Umbilical cord (tissue), 2 donors: ENCODE results near the gene SHMT2. TPM values are rescaled to one million over a fixed set of nuclear protein-coding genes. Genes with fewer than 3 reads are reported as not detected.

ENCODE experiments used
- DNase-seq: peaks from one replicate; pipeline ENCODE4 v3.0.0-alpha.2; 2015; ENCODE audit warnings: low spot score
- total RNA-seq: library from RNA; depleted of rRNA; stranded (reverse); fragments of >200 nt; gene quantifications from one replicate; pipeline ENCODE4 v1.2.3, GENCODE V29; 2014; ENCODE audit warnings: low replicate concordance; ENCODE audit not compliant: insufficient read depth

The SHMT2 gene
- total RNA-seq, 1 donor from 2014 or later: 156 TPM

DNA sequence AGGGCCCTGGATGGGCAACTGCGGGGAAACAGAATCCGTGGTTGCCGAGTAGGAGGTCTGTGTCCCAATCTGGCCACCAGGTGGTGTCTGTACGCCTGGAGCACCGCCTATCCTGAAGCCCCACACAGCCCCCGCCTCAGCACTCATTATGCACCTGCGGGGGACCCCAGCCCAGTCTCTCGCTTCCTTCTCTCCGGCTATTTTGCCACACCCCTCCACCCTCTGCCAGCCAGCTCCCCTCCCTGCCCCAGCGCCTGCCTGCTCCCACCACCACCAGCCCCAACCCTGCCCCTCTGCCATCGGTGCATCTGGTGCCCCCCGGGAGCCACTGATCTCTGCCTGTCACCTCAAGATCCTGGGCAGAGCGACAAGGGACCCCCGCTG, 15.1 kb upstream of the SHMT2 start:
- peak; percentile 65 for DNase-seq

DNA sequence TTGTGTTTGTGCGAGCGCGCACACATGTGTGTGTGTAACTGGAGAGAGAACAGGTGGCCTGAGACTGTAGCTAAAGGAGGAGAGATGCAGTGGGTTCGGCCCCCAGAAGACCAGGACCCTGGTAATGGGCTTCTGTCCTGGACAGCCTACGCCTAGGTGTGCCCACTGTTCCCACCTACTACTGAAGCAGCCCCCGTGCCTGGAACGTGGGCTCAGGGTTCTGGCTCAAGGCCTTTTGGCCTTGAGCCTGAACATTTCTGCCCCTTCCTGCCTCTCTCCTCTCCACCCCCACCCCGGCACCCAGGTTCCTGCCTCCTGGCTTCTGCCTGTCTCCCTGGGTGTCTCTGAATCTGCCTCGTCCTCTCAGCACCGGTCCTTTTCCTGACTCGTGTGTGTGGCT, 14.4 kb upstream of the SHMT2 start:
- DNase-seq: no peak

DNA sequence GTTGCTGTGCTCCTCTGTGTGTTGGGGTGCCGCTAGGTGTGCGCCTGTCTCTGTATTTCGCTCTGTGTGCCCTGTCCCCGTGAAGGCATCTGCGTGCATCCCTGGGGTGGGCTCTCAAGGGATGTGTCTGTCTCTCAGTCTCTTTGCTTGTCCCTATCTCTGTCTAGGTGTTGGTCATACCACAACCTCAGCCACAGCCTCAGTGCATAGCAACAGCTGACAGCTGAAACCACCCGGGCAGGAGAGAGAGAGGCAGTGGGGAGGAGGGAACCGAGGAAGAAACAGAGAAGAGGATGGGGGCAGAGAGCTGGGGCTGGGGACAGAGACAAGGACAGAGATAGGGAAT, 13.9 kb upstream of the SHMT2 start:
- DNase-seq: no peak

DNA sequence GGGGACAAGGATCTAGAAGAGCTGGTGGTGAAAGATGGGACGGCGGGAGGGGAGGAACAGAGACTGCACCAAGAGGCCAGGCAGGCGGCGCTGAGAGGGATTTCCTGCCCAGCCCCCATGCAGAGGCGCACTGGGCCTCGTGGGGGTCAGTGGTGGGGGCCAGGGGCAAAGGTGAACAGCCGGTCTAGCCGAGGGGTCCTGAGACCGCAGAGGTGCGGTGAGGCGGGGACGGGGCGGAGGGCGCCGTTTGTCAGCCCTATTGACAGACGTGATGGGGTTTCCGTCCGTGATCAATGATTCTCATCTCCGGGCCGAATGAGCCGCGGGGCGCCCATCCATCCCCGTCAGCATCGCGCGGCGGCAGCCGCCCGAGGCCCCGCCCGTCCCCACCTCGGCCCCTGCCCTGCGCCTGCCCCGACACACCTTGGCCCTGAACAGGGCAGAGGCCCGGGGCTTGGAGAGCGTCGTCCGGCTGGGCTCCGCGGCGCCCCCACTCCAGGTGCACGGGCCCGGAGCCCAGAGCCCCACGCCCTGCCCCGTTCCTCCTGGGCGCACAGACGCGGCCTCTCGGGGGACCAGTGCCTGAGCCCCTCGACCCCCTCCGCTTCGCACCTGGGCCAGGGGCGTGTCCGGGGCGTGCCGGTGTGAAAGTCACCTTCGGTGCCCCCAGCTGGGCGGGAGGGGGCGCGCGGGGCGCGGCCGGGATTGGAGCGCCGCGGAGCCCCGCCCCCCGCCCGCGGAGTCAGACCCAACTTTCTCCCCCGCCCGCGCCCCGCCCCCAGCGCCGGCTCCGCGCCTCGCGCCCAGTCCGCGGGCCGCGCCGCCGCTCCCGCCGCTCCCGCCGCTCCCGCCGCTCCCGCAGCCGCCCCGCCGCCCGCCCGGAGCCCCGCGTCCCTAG, 13.2 kb upstream of the SHMT2 start, which contains the start of gene NXPH4:
NXPH4 (plus strand) TSS at position 781 of the 898 bp plus-strand sequence. CDS start 176 bp downstream, outside the sequence.
- no peak for DNase-seq

DNA sequence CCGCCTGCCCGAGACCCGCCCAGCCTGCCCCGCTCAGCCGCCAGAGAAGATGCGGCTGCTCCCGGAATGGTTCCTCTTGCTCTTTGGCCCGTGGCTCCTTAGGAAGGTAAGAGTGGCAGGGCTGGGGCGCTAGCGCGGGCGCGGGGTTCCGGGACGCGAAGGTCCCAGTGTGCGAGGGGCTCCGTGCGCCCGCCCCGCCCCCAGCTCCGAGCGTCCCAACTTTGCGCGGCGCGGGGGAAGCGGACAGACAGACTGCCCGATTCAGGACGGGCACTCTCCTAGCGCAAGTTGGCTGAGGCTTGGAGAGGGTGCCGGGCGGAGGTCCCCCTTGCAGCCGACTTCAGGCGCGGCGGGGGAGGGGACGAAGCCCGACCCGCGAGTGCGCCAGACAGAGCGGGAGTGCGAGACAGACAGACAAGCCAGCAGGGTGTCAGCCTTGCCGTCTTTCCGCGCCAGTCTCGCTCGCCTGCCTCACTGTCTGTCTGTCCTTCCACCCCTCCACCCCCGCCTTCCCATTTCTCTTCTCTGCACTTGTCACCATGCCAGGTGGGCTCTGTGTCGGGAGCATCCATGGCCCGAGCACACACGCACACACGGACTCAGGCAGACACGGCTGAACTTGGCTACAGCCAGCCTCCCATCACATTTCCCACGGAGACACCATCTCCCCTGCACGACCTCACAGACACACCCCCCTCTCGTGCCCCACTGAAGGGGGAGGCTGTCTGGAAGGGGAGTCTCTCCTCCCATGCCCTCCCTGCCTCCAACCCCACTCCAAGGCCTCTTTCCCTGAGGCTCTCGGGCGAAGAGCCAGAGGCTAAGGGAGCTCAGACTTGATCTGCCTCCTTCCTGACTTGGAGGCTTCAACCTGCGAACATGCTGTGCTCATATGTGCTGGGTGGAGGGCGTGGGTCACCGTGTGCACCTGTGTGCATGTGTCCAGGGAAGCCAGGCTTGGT, 12.3 kb upstream of the SHMT2 start:
- peak; percentile 89 for DNase-seq

DNA sequence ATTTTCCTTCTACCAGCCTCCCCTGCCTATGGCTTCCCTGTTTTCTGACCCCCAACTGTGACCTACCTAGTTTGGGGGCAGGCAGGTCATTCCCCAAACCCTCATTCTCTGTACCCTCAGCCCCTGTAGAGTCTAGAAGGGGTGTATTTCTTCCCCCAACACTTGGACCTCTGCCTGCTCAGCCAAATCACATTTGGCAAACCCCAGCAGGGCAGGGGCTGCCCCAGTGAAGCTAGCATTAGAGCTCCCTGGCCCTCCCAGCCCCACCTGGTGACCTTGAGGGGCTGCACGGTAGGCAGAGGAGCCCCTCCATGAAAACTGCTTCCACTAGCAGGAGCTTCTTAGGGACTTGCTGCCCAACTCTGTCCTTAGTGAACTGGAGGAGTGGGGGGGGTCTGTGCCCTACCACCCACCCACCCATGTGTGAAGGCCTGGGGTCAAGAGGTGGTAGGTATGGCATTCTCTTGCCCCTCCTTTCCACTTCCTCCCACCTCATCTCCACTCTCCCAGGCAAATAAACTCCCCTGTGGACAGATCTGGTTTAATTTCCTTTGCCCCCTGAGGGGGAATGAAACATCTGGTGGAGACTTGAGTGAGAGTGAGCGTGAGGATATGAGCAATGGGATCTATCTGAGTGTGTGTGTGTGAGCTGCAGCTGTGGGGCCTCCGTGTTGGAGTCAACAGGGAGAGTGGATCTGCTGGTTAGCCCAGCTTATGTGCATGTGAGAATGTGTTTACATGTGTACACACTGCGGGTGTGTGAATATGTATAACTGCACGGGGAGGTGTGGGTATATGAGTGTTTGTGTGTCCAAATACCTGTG, 11.3 kb upstream of the SHMT2 start:
- DNase-seq: peak; percentile 47

DNA sequence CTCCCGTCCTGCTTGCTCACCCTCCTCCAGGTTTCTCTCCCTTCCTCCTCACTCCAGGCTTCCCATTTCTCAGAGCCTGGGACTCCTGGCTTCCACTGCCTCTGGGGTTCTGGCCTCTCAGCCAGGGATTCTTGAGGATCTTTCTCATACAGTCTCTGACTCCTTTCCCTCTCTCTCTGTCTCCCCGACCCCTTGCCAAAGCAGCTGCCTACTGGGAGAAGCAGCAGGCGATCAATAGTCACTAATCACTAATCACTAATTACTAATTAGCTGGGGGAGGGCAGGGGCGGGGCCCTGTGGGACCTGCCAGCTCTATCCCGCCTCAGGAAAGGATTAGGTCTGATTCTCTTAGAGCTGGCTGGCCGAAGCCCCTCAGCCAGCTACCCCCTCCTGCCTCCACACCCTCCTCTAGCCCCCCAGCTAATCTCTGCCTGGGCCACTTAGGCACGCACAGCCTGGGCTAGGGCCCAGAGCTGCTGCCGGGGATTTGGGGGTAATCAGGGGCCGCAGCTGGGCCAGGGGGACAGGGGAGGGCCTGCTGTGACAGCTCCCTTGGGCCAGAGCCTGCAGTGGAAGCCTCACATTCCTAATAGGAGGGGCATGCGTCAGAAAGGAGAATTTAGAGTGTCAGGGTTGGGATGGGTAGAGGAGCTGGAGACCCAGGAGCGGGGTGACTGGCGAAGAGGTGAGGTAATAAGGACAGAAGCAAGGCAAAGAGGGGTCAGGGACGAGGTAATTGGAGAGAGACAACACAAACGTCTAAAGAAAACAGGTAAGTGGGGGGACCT, 10.1 kb upstream of the SHMT2 start:
- DNase-seq: no peak

DNA sequence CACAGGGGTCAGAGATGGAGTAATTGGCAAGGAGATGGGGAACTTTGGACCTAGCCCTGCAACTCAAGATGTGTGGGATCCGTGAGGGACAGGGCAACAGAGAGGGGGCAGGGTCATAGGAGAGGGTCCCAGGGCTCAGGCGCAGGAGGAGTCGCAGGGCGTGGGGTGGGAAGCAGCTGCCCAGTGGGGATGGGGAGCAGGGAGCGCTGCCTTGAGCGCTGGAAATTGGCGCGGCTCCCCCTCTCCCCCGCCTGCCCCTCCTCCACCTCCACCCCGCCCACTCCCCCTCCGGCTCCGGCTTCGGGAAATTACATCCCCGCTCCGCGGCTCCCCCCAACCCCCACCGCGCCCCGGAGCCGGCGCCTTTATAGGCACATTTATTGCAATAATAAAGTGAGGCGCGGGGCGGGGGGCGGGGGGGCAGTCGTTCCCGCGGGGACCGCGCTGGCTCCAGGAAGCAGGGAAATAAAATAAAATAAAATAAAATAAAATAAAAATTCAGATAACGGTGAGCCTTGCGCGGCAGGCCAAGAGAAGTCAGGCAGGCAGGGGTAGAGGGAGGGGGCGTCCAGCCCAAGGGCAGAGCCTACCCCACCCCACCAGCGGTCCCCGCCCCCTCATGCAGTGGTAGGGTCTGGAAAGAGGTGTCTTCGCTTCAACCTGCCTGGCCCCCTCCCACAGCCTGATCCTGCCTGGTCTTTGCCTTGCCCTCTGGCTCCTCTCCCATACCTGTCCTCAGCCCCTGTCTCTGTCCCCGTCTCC, 9.3 kb upstream of the SHMT2 start:
- DNase-seq: no peak

DNA sequence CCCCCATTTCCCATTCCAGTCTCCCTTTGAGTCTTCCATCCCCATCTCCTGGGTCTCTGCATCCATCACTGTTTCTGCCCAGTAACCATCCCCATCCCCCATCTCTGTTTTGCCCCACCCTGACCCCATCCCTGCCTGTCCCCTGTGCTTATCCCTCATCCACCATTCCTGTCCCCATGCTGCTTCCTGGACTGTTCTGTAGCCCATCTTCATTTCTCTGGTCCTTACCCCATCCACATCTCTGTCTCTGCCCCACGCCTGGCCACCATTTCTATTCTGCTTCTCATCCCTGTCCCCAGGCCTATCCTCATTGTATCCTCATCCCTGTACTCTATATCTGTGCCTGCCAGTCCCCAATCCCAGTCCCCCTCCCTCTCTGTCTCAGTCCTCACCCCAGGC, 8.7 kb upstream of the SHMT2 start:
- no peak for DNase-seq

DNA sequence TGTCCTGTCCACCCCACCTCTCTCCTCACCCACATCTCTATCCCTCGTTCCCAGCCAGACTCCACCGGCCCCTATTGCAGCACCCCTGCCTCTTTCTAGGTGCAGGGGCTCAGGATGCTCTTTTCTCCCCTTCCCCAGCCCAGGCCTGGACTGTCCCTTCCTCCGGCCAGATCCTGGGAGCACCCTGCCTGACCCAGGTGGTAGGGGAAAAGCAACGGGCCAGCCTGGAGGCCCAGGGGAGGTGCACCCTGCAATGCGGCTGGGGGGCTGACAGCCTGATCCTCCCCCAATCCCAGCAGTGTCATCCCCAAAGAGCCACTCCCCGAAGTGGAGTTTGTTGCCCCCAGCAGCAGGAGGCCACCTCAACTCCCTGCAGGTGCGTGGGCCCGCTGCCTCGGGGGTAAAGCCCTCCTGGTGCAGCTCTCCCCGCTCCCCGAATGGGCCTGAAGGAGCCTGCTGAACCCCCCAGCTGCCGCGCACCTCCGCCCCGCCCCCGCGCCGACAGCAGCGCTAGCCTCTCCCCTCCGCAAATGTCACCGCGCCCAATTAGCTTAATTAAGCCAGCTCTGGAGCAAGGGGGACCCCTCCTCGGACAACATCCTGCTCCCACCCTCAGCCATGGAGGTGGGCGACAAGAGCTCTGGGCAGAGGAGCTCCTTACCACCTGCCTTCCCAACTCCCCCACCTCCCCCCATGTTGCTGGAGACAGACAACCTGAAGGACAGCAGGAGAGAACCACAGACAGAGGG, 8.2 kb upstream of the SHMT2 start:
- no peak for DNase-seq

DNA sequence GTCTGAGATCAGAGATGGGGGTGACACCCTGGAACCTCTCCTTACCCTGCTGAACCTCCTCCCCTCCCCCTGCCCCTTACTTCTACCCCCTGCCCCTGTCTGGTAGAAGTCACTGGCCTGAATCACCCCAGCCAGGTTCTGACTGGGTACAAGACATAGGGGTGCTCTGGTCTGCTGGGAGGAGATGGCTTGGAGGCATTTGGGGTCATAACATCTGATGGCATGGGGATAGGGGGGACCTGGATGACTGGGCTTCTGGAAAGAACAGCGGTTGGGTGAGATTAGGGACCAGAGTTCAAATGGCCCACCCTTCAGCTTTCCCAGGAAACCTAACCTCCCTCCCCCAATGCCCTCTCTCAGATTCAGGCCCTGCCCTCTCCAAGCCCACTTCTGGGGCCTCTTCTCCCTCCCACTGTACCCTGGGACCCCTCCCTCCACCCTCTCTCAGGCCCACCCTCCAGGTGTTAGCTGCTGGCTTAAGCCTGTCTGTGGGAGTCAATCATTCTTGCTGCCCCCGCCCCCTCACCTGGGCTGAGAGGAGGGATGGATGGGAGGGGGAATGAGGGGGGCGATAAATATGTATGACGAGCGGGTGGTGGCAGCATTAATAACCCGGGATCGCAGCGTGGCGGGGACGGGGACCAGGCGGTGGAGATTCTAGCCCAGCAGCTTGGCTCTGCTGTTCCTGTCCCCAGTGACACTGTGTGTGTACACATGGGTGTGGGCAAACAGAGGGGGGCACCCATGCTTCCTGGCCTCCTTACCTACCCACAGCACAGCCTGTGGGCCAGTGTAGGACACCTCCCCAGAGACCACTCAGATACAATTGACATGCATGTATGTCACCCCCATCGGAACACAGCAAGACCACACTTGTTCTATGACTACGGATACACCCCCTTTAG, 7.0 kb upstream of the SHMT2 start:
- no peak for DNase-seq

DNA sequence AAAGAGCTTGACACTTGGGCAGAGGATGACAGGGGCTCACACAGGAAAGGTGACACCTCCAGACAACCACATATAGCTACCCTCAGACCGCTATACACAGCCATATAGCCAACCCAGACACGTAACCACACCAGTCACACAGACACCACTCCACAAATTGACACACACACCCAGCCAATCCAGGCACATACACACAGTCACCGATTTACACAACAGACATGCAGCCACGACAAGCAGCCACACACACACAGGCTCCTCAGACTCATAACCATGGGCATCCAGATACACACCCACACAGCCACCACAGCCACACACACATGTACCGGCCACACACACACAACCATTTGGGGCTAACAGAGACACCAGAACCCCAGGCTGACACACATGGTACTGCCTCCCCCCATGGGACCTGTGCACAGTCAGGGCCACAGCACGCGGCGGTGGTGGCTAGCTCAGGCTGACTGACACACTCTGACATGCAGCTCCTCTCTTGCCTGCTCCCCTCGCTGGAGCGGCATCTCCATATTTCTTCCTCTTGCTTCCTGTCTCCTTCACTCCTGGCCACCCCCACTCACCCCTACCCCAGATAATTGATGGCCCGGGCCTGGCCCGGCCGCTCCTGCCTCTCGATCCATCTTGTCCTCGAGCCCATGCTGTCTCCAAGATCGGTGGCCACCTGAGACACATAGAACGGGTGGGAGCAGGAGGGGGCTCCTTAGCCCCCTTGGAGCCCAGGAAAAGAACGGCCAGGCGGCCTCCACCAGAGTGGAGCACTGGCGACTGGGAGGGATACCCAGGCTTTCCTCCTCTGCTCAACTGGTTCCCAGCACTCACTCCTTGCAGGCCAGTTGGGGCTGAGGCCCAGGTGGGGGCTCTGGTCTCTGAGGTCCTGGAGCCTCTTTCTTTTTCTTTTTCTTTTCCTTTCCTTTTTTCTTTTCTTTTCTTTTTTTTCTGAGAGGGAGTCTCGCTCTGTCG, 6.0 kb upstream of the SHMT2 start:
- no peak for DNase-seq

DNA sequence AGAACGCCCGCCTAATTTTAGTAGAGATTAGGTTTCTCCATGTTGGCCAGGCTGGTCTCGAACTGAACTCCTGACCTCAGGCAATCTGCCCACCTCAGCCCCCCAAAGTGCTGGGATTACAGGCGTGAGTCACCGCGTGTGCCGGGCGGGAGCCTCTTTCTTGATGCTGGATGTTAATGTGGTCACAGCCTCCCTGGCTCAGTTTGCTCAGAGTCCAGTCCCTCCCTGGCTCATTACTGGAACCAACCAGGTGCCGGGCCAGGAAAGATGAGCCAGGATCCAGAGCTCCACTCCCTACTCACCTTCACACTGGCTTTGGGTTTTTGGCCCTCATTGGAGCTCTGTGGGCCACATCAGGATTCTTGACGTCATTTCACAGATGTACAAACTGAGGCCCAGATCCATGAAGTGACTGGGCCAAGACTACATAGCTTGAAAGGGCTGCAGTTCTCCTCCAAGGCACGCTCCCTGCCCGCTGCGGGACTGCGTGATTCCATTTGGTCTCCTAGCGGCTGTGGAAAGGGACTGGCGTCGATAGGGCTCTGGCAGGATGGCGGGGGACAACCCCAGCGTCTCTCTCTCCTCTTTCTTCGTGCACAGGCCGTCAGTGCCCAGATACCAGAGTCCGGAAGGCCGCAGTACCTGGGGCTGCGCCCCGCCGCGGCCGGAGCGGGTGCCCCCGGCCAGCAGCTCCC, 5.1 kb upstream of the SHMT2 start:
- no peak for DNase-seq

DNA sequence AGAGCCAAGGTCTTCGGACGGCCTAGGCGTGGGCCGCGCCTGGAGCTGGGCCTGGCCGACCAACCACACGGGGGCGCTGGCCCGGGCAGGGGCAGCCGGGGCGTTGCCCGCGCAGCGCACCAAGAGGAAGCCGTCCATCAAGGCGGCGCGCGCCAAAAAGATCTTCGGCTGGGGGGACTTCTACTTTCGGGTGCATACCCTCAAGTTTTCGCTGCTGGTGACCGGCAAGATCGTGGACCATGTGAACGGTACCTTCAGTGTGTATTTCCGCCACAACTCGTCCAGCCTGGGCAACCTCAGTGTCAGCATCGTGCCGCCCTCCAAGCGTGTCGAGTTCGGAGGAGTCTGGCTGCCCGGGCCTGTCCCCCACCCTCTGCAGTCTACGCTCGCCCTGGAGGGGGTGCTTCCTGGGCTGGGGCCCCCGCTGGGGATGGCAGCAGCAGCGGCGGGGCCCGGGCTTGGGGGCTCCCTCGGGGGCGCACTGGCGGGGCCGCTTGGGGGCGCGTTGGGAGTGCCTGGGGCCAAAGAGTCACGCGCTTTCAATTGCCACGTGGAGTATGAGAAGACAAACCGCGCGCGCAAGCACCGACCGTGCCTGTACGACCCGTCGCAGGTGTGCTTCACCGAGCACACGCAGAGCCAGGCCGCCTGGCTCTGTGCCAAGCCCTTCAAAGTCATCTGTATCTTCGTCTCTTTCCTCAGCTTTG, 4.4 kb upstream of the SHMT2 start:
- no peak for DNase-seq

DNA sequence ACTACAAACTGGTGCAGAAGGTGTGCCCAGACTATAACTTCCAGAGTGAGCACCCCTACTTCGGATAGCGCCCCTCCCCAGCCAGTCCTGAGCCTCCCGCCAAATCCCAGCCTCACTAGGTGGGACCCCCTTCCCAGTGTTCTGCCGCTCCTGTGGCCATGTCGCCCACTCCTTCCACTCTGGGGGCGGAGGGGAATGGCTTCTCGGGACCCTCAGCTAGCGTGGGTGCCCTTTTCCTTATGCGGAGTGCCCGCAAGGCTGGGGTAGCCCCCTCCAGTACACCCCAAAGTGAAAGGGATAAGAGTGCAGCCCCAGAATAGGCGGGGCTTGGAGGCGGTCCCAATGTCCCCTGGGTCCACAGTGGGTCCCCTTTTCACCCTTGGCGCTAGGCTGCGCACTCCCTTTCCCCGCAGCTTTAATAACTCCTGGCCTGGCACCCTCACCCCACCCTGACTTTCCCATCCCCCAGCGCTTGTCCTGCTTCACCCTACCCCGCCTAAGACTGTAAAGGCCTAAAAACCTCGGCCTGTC, 3.8 kb upstream of the SHMT2 start:
- DNase-seq: no peak
